ENCODE data around the gene DNAJB11.
"Not testable (repeated sequence)": the region's sequence is repeated elsewhere in the genome, so short reads cannot be mapped to it uniquely, and the experiment has no call there.

DNAJB11 gene

DNA sequence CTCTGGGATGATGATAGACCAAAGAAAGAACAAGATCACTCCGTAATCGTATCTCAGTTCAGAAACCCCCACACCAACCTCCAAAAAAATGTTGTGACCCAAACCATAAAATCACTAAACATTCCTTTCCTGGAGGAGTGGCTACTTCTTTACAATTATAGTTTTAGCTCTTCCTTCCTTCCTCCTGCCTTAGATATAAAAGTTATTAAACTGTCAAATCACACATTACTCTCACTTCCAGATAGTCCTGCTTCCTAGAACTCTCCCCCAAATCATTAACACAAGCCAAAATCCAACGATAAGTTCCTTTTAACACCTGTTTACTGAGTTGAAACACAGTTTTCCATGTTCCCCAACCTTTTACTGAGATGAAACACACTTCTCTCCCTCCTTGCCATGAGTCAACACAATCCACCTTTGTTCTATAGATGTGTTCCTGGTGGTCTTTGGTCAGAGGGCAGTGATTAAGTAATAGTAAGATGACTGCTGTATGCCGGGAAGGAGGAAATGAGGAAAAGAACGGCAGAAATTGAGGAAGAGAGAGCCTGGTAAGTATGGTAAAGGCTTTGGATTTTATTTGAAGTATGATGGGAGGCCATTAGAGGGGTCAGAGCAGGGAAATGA is 18.0 kb upstream of the DNAJB11 start:
- no peak for DNase-seq (ENCODE audit: low read depth in 2 of 2)

DNA sequence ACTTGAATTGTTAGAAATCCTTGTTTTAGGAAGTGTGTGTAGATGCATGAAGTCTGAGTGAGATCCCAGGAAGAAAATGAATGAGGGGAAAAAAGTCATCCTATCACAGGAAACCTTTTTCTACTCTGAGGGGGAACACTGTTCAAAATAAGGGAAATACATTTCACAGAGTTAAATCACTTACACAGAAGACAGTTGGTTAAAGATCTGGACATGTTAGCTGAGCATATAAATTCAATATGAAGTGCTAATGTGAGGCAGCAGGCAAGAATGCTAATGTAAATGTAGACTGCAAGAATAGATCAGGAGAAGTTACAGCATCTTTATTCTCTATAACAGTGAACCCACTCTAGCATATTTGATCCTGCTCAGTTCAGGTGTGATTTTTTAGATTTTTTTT is 5.9 kb upstream of the DNAJB11 start:
- DNase-seq (ENCODE audit: low read depth in 2 of 2): no peak

DNA sequence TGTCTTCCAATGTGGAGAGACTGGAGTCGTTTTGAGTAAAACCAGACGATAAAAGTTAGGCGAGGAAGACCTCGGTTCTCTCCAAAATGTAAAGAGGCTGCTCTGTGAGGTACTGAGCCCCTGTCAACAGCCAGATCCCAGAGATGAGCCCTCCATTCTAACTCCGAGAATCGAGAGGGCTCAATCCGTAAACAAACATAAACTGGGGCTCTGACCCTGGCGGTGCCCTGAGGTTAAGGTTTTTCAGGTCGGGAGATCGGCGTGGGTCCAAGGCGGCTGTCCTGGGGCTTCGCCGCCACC is 3.8 kb upstream of the DNAJB11 start:
- no peak for DNase-seq (ENCODE audit: low read depth in 2 of 2)

DNA sequence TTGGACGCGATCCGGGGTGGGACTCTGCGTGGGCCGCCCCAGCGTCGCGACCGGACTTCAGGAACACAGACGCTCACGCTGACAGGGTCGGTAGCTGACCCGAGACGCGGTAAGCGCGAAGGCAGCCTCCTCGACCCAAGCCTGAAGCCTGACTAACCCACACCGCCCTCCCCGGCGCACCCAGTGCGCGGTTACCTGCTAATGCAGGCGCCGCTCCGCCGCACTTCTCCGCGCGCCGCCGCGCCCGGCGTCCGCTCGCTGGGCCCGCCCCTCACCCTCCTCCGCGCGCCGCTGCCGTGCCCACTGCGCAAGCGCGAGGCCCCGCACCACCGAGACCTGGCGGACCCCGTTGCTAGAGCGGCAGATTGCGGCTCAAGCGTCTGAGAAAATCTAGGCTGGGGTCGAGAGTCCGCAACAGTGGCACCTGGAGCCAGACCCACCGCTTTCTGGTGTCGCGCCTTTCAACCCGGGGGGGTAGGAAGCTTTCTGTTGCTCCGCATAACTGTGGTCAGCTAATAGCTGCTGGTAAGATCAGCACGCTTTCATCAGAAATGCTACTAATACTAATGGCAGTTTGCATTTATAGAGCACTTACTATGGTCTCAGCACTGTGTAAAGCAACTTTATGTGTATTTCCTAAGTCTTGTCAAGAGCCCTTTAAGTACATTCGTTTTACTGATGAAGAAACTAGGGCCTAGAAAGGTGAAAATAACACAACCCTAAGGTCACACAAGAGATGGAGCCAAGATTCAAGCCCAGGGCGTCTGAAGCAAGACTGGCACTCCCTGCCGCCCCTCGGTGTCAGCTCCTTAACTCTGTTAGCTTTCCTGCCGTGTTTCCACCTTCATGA is 3.2 kb upstream of the DNAJB11 start, which contains the start of gene TBCCD1:
Gene TBCCD1, minus strand, starts transcription at position 268 of the 850 bp plus-strand sequence. CDS start 3,010 bp downstream, outside the sequence.
- DNase-seq (ENCODE audit: low read depth in 2 of 2): peak; percentile 89 to 96

DNA sequence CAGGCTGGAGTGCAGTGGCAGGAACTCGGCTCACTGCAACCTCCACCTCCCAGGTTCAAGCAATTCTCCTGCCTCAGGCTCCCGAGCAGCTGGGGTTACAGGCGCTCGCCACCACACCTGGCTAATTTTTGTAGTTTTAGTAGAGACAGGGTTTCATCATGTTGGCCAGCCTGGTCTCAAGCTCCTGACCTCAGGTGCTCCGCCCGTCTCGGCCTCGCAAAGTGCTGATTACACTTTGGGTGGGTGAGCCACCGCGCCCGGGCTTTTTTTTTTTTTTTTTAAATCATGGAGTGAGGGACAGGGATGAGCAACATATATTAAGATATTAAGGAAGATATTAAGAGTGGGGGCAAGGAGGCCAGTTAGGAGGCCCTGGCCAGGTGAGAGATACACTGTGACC is 1.2 kb upstream of the DNAJB11 start:
- not testable (repeated sequence) for DNase-seq (ENCODE audit: low read depth in 2 of 2)

DNA sequence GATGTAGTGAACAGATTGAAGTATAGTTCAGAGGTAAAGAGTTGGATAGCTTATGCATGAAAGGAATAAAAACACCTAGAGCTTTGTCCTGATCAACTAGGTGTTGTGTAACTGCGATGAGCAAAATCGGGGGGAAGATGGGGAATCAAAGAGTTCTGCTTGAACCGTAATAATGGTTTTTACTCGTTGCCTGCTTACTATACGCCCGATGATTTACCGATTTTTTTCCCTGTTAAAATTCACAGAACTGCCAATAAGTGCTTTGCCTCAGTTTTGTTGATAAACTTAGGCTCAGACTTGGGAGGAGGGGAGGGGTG is 783 bp upstream of the DNAJB11 start:
- DNase-seq (ENCODE audit: low read depth in 2 of 2): no peak

DNA sequence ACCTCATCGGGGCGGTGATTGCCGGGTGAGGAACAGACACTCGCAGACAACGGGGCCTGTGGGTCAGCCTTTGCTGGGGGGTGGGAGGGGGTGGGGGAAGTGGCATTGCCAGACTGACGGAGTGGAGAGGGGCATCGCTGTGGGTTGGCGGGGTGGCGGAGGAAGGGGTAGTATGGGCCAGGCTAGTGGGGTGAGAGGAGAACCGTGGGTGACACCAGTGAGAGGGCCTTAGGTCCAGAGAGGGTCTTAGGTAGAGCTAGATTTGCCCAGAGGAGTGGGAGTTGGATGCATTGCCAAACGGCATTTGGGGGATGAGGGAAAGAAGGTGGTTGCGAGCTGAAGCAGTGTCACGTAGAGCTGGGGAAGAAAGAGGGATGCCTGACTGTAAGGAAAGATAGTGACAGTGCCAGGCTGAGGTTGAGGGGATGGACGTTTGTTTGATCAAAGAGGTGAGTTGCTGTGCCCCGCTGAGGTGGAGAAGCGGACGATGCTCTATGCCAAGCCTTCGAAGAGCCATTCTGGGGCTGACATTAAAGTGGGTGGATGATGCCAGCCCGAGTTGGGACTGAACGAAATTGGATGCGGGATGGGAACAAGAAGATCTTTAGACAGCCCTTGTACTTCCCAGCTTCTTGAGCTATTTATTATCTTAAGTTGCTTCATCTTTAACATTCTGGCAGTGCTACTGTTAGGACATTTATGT is 572 bp downstream of the DNAJB11 start:
- no peak for DNase-seq (ENCODE audit: low read depth in 2 of 2)

DNA sequence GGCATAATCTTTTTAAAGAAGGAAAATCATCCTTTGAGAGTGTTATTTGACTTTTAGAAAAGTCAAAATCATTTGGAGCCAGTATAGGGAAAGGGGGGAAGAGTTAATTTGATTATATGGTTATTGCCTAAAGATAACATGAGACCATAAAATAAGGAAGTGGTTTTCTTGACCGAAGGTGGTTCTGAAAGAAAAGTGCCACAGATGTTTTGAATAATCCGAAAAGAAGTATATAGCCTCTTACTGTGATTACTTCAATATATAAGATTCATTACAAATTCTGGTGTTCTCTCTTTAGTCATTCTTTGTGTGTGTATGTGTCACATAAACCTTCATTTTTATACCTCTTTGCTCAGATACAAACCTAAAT is 1.1 kb downstream of the DNAJB11 start:
- no peak for DNase-seq (ENCODE audit: low read depth in 2 of 2)

DNA sequence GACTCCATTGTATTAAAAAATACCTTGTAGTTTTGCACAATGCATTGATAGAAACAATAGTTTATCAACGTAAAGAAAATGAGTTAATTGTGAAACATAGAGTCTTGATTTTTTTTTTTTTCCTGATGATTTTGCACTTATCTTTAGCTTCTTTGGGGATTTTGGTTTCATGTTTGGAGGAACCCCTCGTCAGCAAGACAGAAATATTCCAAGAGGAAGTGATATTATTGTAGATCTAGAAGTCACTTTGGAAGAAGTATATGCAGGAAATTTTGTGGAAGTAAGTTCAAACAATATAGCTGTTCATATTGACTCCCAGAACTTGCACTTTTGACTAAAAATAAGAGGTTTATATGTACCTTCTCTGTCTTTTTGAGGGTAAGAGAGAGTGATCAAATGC is 7.0 kb downstream of the DNAJB11 start:
- no peak for DNase-seq (ENCODE audit: low read depth in 2 of 2)

DNA sequence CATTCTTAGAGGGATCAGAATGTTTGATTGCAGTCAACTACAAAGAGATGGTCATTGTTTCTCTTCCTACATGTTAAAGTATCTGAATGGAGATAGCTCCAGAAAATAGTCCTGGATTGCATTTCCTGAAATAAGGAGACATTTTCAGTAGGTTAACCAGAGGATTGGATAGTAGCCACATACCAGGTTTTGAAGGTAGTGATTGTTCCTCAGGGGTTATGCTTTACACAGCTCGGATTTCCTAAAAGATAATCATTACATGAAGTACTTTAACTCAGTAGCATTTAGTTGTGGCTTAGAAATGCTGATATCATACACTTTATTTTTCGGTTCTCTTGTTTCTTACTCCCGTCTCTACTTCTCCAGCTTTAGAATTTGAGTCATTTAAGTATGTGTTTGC is 10.3 kb downstream of the DNAJB11 start:
- no peak for DNase-seq (ENCODE audit: low read depth in 2 of 2)

DNA sequence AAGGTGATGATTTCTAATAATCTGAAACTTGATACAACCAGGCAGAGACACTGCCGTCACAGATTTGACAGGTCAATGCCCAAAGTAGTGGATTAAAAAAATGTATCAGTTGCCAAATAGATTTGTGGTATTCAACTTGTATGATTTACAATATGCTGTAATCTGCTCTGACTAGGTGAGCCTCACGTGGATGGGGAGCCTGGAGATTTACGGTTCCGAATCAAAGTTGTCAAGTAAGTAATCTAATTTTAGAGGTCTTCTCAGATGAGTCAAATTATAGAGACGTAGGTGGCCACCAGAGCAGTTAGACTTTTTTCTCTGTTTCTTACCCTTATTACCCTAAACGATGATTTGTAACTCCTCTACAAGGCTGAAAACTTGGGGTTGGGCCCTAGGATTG is 12.0 kb downstream of the DNAJB11 start:
- no peak for DNase-seq (ENCODE audit: low read depth in 2 of 2)

DNA sequence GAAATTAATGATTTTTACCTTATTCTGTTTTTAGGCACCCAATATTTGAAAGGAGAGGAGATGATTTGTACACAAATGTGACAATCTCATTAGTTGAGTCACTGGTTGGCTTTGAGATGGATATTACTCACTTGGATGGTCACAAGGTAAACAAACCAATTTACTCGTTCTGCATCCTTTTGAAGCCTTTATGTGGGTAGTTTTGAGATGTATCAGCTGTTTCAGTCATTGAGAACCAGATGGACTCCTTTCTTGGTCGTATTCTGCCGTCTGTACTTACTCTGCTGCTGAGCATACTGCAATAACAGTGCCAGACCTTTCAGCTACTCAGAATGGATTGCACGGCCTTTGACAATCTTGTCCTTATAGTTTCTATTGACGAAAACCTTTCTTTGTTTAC is 13.3 kb downstream of the DNAJB11 start:
- no peak for DNase-seq (ENCODE audit: low read depth in 2 of 2)

DNA sequence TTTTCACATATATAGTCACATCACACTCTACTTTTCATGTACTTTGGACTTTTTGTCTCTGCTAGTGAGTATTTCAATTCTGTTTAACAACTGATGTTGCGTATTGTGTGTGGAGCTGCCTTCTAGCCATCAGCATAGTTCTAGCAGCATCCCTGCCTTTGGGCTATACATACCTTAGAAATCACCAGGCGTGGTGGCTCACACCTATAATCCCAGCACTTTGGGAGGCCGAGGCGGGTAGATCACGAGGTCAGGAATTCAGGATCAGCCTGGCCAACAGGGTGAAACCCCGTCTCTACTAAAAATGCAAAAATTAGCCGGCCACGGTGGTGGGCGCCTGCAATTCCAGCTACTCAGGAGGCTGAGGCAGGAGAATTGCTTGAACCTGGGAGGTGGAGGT is 15.7 kb downstream of the DNAJB11 start:
- DNase-seq (ENCODE audit: low read depth in 2 of 2): not testable (repeated sequence)

DNA sequence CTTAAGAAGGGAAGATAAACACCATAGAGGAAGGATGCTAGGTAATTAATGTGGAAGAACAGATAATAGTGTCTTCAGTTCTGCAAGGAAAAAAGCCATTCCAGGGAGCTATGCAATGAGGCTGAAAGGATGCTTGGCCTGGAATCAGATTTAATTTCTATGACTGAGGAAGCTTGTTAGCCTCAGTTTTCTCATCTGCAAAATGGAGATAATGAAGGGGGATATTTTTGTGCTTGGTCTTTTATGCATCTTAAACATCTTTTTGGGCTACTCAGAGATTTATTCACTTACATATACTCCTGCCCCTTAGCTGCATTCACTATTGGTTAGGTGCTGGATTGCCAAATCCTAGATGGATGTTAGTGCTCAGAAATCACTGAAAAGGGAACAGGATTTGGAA is 16.7 kb downstream of the DNAJB11 start:
- no peak for DNase-seq (ENCODE audit: low read depth in 2 of 2)

DNA sequence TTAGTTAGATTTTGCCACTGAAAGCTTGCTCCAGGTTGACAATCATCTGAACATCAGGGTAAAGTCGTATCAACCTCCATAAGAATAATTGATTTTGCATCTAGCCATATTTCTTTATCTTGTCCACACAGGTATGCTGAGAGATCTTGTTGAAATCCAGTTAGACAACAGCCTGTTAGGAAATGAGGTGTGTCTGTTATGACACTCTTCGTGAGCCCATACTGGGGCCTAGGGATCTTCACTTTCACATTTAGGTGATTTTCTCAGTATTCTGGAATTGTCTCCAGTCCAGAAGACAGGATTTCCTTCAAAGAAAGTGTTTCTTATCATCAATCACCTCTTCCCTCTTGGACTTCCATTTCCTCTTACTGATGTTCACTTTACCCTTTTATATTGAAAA is 18.1 kb downstream of the DNAJB11 start:
- DNase-seq (ENCODE audit: low read depth in 2 of 2): no peak

DNA sequence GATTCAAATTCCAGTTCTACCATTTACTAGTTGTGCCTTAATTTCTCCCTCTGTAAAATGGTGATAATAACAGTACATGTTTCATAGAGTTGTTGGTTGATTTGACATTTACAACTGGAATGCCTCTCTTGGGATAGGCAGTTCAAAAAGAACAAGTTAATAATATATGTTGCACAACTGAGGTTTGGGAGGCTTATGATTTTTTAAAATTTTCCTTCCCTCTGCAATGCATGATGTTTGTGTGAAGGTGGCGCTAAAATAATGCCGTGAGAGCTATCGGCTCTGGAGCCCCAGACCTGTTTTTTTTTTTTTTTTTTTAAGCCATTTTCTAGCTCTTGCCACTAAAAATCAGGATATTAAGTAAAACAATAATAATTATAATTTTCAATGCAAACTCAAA is 18.6 kb downstream of the DNAJB11 start:
- no peak for DNase-seq (ENCODE audit: low read depth in 2 of 2)

DNA sequence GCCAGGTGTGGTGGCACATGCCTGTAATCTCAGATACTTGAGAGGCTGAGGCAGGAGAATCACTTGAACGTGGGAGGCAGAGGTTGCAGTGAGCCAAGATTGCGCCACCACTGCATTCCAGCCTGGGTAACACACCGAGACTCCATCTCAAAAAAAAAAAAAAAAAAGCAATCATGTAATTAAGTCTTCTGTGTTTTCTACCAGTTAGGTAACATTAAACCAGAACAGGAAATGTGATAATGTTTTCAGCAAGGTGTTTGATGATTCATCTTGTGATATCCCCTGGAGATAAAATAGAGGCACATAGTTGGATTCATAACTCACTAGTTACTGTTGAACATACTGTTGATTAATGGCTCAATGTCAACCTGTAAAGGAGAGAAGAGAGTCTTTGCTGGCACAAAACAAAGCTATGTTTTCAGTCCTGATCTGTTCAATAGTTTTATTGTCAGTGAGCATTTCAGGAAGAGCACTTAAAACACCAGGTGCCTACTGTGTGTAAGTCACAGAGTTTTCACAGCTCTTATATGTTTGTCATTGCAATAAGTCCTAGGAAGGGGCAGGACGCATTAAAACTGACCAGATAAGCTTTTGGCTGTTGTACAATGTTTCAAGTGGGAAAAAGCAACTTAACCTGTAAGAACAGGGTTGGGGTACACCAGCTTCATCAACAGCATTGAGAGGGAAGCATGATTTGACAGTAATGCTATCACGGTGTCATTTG is 19.5 kb downstream of the DNAJB11 start:
- no peak for DNase-seq (ENCODE audit: low read depth in 2 of 2)

DNA sequence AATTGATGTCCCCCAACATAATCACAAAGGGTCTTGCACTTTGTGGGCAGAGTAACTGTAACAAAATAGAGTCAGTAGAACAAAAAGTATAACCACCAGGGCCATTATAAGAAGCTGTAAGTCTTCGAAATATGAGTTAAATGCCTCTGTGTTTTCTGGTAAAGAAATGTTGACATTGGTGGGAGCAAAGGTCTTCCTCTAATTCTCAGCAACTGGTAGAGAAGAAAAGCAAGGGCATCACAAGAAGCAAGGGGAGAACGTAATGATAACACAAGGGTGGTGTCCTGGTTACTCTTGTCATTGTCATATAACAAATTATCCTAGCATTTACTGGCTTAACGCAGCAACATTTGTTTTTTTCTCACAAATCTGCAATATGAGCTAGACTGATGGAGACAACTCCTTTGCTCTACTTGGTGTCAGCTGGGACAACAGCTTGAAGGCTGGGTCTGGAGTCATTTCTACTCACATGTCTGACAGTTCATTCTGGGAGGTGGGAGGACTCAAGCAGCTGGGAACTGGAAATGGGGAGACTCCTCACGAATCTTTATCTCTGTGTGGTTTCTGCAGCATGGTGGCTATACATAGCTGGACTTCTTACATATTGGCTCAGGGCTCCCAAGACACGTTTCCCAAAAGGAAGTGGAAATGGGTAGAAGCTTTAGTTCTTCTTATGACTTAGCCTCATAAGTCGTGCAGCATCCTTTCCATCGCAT is 20.2 kb downstream of the DNAJB11 start:
- no peak for DNase-seq (ENCODE audit: low read depth in 2 of 2)

DNA sequence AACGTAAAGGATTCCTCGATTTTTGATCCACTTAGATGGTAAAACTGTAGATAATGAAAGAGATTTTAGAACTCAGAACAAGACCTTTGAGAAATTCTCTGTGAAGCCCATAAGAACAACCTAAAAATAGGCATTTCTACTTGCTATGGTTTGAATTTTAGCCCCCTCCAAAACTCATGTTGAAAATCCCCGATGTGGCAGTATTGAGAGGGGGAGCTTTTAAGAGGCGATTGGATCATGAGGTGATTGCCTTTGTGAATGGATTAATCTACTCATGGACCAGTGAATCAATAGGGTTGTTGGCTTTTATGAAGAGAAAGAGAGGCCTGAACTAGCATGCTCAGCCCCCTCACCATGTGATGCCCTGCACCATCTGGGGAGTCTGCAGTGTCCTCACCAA is 22.2 kb downstream of the DNAJB11 start:
- DNase-seq (ENCODE audit: low read depth in 2 of 2): no peak

DNA sequence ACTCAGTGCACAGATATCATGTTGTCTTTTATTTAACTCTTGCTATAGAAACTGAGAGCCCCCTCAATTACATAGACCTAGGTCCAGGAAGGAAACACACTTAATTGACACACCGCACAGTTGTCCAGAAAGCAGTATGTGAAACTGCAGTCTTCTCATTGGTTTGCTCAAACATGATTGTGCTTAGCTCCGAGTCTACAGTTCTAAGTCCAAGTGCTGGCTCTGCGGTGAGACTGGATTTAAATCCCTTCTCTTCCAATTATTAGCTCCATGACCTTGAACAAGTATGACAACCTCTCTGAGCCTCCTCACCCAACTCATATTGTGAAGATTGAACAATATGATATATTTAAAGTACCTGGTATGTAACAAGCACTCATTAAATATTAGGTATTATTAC is 23.3 kb downstream of the DNAJB11 start:
- DNase-seq (ENCODE audit: low read depth in 2 of 2): no peak

DNA sequence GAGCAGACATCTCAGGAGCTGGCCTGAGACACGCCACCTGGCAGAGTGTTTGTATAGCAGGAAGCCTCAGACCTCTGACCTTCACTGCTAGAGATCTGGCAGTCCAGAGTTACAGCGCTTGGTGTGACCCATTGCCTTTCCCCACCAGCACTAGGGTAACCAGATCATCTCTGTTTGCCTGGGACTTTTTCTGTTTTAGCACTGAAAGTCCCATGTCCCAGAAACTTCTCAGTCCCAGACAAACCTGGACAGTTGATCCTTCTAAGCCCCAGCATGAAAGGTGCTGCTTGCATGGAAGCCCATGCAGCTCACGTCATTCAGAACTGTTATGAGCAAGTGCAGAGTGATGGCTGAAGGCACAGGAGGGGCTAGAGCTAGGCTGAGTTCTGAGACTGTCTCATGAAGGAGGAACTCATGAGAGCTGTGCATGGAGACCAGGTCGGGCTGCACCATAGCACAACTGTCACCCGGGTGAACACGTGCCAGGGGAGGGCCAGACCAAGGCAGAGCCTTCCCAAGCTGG is 24.1 kb downstream of the DNAJB11 start:
- no peak for DNase-seq (ENCODE audit: low read depth in 2 of 2)

Data from stimulated activated CD4-positive, alpha-beta T cell treated with anti-CD3 and anti-CD28 coated beads, Interleukin-1b, Interleukin-23, amount 100 ng/mL, for 1 hour (primary cell).